H1 (cell line): ENCODE data around the gene CIC. TPM values are rescaled to one million over a fixed set of nuclear protein-coding genes. Genes with fewer than 3 reads are reported as not detected.

ENCODE experiments used
- CTCF ChIA-PET: fragments of 300-600 bp; sonication (Branson Sonifier 250); formaldehyde crosslinking; loops from one replicate; lab custom pipeline; 2021; ENCODE audit not compliant: partially characterized antibody; lab: Charles Lee
- POLR2A ChIA-PET: fragments of 300-600 bp; sonication (Branson Sonifier 250); formaldehyde crosslinking; loops from one replicate; lab custom pipeline; 2021; ENCODE audit warnings: inconsistent platforms; ENCODE audit not compliant: partially characterized antibody; lab: Charles Lee
- DNase-seq, 2 experiments: peaks; one replicate each; pipeline versions ENCODE4 v3.0.0 to v3.0.0-alpha.2; 2010 to 2022; ENCODE audit warnings: low spot score in 2 of 2, low read depth in 1 of 2, mixed read lengths in 1 of 2
- FAIRE-seq: peaks from 2 replicates; lab custom pipeline; 2011; peaks lifted over from hg19 to GRCh38; lab: Jason Lieb, UNC
- H2AFZ ChIP-seq: 2 replicates; pipeline ENCODE4 v1.8.1; 2012; ENCODE audit warnings: low read length, inconsistent platforms
- H2AK5ac ChIP-seq: 2 replicates; pipeline ENCODE4 v1.6.1; 2013; ENCODE audit warnings: low read depth, low read length
- H2BK120ac ChIP-seq: replicated peaks from 2 replicates; pipeline ENCODE3; 2013; ENCODE audit warnings: low read depth, low read length, inconsistent platforms
- H2BK12ac ChIP-seq: 2 replicates; pipeline ENCODE4 v1.6.1; 2013; ENCODE audit warnings: low read depth, low read length
- H2BK15ac ChIP-seq: 2 replicates; pipeline ENCODE4 v1.6.1; 2013; ENCODE audit warnings: low read length
- H2BK20ac ChIP-seq: 2 replicates; pipeline ENCODE4 v1.6.1; 2013; ENCODE audit warnings: low read length
- H2BK5ac ChIP-seq: 2 replicates; pipeline ENCODE4 v1.6.1; 2013; ENCODE audit warnings: low read depth, low read length
- H3K14ac ChIP-seq: 2 replicates; pipeline ENCODE4 v1.6.1; 2013; ENCODE audit warnings: inconsistent platforms; ENCODE audit not compliant: insufficient read length
- H3K18ac ChIP-seq: 2 replicates; pipeline ENCODE4 v1.6.1; 2013; ENCODE audit warnings: low read length; ENCODE audit errors: extremely low read depth
- H3K23ac ChIP-seq: 2 replicates; pipeline ENCODE4 v1.6.1; 2013; ENCODE audit warnings: inconsistent platforms; ENCODE audit not compliant: insufficient read length
- H3K23me2 ChIP-seq: 2 replicates; pipeline ENCODE4 v1.6.1; 2013; ENCODE audit warnings: low read depth, low read length
- H3K27ac ChIP-seq: 2 replicates; pipeline ENCODE4 v1.6.1; 2011; ENCODE audit warnings: low read depth, low read length, inconsistent platforms
- H3K27me3 ChIP-seq, 4 experiments: replicated peaks in 1 of 4; 1 replicate in 1 of 4; 2 replicates in 3 of 4; pipeline versions ENCODE4 v1.6.1 to v1.8.1; 2011 to 2013; ENCODE audit warnings: low read length in 3 of 4, mild to moderate bottlenecking in 3 of 4, inconsistent platforms in 2 of 4, mixed read lengths in 2 of 4, moderate library complexity in 1 of 4; ENCODE audit not compliant: control insufficient read depth in 3 of 4, insufficient read depth in 3 of 4; ENCODE audit errors: extremely low read depth in 1 of 4
- H3K36me3 ChIP-seq, 4 experiments: 2 replicates each; pipeline versions ENCODE4 v1.6.1 to v1.8.1; 2011 to 2013; ENCODE audit warnings: mild to moderate bottlenecking in 4 of 4, low read length in 3 of 4, moderate library complexity in 2 of 4, control low read depth in 1 of 4, inconsistent platforms in 1 of 4; ENCODE audit not compliant: insufficient read depth in 4 of 4, control insufficient read depth in 2 of 4
- H3K4ac ChIP-seq: replicated peaks from 2 replicates; pipeline ENCODE3; 2013; ENCODE audit warnings: low read length, low read depth, mixed read lengths, inconsistent platforms; ENCODE audit not compliant: insufficient read length
- H3K4me1 ChIP-seq, 4 experiments: replicated peaks in 1 of 4; 1 replicate in 1 of 4; 2 replicates in 3 of 4; pipeline versions ENCODE4 v1.6.1 to v1.8.1; 2011 to 2013; ENCODE audit warnings: low read length in 3 of 4, inconsistent platforms in 2 of 4, mixed read lengths in 1 of 4; ENCODE audit not compliant: insufficient read depth in 4 of 4, control insufficient read depth in 3 of 4
- H3K4me2 ChIP-seq, 2 experiments: 2 replicates each; pipeline versions ENCODE4 v1.6.1 to v1.8.1; 2011 to 2013; ENCODE audit warnings: low read depth in 2 of 2, low read length in 2 of 2, control low read depth in 1 of 2, inconsistent platforms in 1 of 2, mild to moderate bottlenecking in 1 of 2; ENCODE audit not compliant: insufficient read depth in 1 of 2
- H3K4me3 ChIP-seq, 4 experiments: fragments of 200-600, 300-600 bp in 1 of 4; sonication (generic), shearing (Covaris generic), sonication (Bioruptor Twin) in 1 of 4; 2 replicates each; pipeline versions ENCODE4 v1.5.1 to v1.8.1; 2011 to 2016; ENCODE audit warnings: low read length in 4 of 4, low read depth in 3 of 4, control low read depth in 2 of 4, inconsistent platforms in 2 of 4, mild to moderate bottlenecking in 2 of 4, mixed read lengths in 1 of 4, moderate library complexity in 1 of 4; ENCODE audit not compliant: insufficient read depth in 2 of 4; ENCODE audit errors: extremely low read depth in 1 of 4
- H3K56ac ChIP-seq: replicated peaks from 2 replicates; pipeline ENCODE3; 2013; ENCODE audit warnings: low read depth, mild to moderate bottlenecking, mixed read lengths, low read length, inconsistent platforms; ENCODE audit not compliant: insufficient read length
- H3K79me1 ChIP-seq: 2 replicates; pipeline ENCODE4 v1.6.1; 2013; ENCODE audit warnings: low read depth, low read length, control low read depth
- H3K79me2 ChIP-seq, 2 experiments: 2 replicates each; pipeline versions ENCODE4 v1.6.1 to v1.8.1; 2012 to 2013; ENCODE audit warnings: low read length in 2 of 2, mild to moderate bottlenecking in 2 of 2, inconsistent platforms in 1 of 2; ENCODE audit not compliant: insufficient read depth in 2 of 2, control insufficient read depth in 1 of 2
- H3K9ac ChIP-seq, 4 experiments: replicated peaks in 1 of 4; 1 replicate in 1 of 4; 2 replicates in 3 of 4; pipeline versions ENCODE4 v1.6.1 to v1.8.1; 2011 to 2013; ENCODE audit warnings: low read depth in 3 of 4, low read length in 3 of 4, control low read depth in 2 of 4, mild to moderate bottlenecking in 2 of 4, moderate library complexity in 2 of 4, inconsistent platforms in 1 of 4; ENCODE audit errors: extremely low read depth in 1 of 4
- H3K9me3 ChIP-seq, 2 experiments: 2 replicates each; pipeline versions ENCODE4 v1.6.1 to v1.8.1; 2012 to 2013; ENCODE audit warnings: mild to moderate bottlenecking in 2 of 2, moderate library complexity in 2 of 2, control low read depth in 1 of 2, inconsistent platforms in 1 of 2, low read depth in 1 of 2, low read length in 1 of 2, mixed read lengths in 1 of 2; ENCODE audit not compliant: insufficient read depth in 2 of 2
- H4K20me1 ChIP-seq, 2 experiments: replicated peaks in 1 of 2; 2 replicates each; pipeline versions ENCODE3 to v1.8.1; 2011 to 2013; ENCODE audit warnings: inconsistent platforms in 2 of 2, low read length in 2 of 2, mild to moderate bottlenecking in 1 of 2; ENCODE audit not compliant: insufficient read depth in 2 of 2, control insufficient read depth in 1 of 2
- H4K5ac ChIP-seq: 2 replicates; pipeline ENCODE4 v1.6.1; 2013; ENCODE audit warnings: low read length, low read depth, mixed read lengths, inconsistent platforms; ENCODE audit not compliant: insufficient read length
- H4K8ac ChIP-seq: 2 replicates; pipeline ENCODE4 v1.8.0; 2013; ENCODE audit warnings: mild to moderate bottlenecking, moderate library complexity, low read length, inconsistent platforms; ENCODE audit not compliant: insufficient read depth; ENCODE audit errors: extremely low read depth
- H4K91ac ChIP-seq: replicated peaks from 2 replicates; pipeline ENCODE3; 2013; ENCODE audit warnings: low read length, mixed read lengths, inconsistent platforms; ENCODE audit not compliant: insufficient read length
- BRCA1 ChIP-seq: IDR thresholded peaks from 2 replicates; pipeline ENCODE4 v1.6.1; 2012; ENCODE audit warnings: low read depth, low read length, improper control_type of control experiment
- CHD2 ChIP-seq: IDR thresholded peaks from 2 replicates; pipeline ENCODE4 v1.6.1; 2012; ENCODE audit warnings: low read length, improper control_type of control experiment
- CREB1 ChIP-seq: IDR thresholded peaks from 2 replicates; pipeline ENCODE4 v1.6.1; 2012; ENCODE audit warnings: inconsistent platforms
- HDAC2 ChIP-seq, 2 experiments: fragments of 300-600 bp in 1 of 2; sonication (generic) in 1 of 2; IDR thresholded peaks; 2 replicates each; pipeline ENCODE4 v1.6.1; 2011 to 2012; ENCODE audit warnings: low read depth in 2 of 2, low read length in 2 of 2, mild to moderate bottlenecking in 2 of 2, moderate library complexity in 2 of 2, borderline replicate concordance in 1 of 2, inconsistent platforms in 1 of 2
- HDAC6 ChIP-seq: IDR thresholded peaks from one replicate; pipeline ENCODE4 v1.7.1; 2012; ENCODE audit warnings: low read depth, mild to moderate bottlenecking, inconsistent platforms, low read length, moderate library complexity
- MAFK ChIP-seq: IDR thresholded peaks from 2 replicates; pipeline ENCODE4 v1.6.1; 2012; ENCODE audit warnings: low read depth, mild to moderate bottlenecking, improper control_type of control experiment, low read length
- NANOG ChIP-seq: IDR thresholded peaks from 2 replicates; pipeline ENCODE4 v1.6.1; 2011; ENCODE audit warnings: low read length, low read depth, mild to moderate bottlenecking, inconsistent platforms; ENCODE audit not compliant: insufficient read depth, poor library complexity, severe bottlenecking
- POLR2AphosphoS5 ChIP-seq: IDR thresholded peaks from 2 replicates; pipeline ENCODE4 v1.6.1; 2011; ENCODE audit warnings: low read depth, low read length
- TAF7 ChIP-seq: optimal IDR thresholded peaks from 2 replicates; pipeline ENCODE3; 2011; ENCODE audit warnings: low read depth, mild to moderate bottlenecking, inconsistent platforms, low read length, moderate library complexity, borderline replicate concordance
- YY1 ChIP-seq: IDR thresholded peaks from 2 replicates; pipeline ENCODE4 v1.6.1; 2011; ENCODE audit warnings: low read depth, mild to moderate bottlenecking, low read length
- WGBS, 2 experiments: shearing (Covaris generic) in 1 of 2; methylation state at CpG; one replicate each; pipeline versions ENCODE4 v1.1.6 to v1.1.7; 2013 to 2015; ENCODE audit warnings: low lambda C conversion rate in 2 of 2, mixed read lengths in 2 of 2, inconsistent platforms in 1 of 2, low coverage in 1 of 2, missing lambda C conversion rate in 1 of 2; ENCODE audit not compliant: insufficient replicate concordance in 2 of 2, insufficient coverage in 1 of 2, insufficient read length in 1 of 2; ENCODE audit errors: extremely low coverage in 1 of 2, missing lambda C conversion rate in 1 of 2; 5-methylcytosine and 5-hydroxymethylcytosine counted together
- polyA plus RNA-seq, 7 experiments: library from polyadenylated mRNA; depleted of rRNA in 3 of 7; stranded (reverse) in 5 of 7; unstranded in 2 of 7; fragments of >200 nt in 5 of 7; fragments of 200-250 nt in 2 of 7; gene quantifications; 1 replicate in 5 of 7; 2 replicates in 1 of 7; 4 replicates in 1 of 7; pipeline versions ENCODE4 v1.2.1 to v1.2.3, GENCODE V29; 2011 to 2013; ENCODE audit warnings: missing spikeins in 2 of 7, mixed read lengths in 2 of 7
- total RNA-seq: library from RNA; stranded (reverse); fragmentation: NEBNext Ultra II Directional; extraction: Animal tissue kit (Norgen Biotek cat#: 25700); gene quantifications from 2 replicates; pipeline ENCODE4 v1.2.1, GENCODE V29; 2021

The CIC gene
- total and polyA plus RNA-seq, 2 of the 8 experiments (the other 6 are each of a cell fraction or from before 2014, with no cell fraction given): 13.2 to 43.6 TPM

DNA sequence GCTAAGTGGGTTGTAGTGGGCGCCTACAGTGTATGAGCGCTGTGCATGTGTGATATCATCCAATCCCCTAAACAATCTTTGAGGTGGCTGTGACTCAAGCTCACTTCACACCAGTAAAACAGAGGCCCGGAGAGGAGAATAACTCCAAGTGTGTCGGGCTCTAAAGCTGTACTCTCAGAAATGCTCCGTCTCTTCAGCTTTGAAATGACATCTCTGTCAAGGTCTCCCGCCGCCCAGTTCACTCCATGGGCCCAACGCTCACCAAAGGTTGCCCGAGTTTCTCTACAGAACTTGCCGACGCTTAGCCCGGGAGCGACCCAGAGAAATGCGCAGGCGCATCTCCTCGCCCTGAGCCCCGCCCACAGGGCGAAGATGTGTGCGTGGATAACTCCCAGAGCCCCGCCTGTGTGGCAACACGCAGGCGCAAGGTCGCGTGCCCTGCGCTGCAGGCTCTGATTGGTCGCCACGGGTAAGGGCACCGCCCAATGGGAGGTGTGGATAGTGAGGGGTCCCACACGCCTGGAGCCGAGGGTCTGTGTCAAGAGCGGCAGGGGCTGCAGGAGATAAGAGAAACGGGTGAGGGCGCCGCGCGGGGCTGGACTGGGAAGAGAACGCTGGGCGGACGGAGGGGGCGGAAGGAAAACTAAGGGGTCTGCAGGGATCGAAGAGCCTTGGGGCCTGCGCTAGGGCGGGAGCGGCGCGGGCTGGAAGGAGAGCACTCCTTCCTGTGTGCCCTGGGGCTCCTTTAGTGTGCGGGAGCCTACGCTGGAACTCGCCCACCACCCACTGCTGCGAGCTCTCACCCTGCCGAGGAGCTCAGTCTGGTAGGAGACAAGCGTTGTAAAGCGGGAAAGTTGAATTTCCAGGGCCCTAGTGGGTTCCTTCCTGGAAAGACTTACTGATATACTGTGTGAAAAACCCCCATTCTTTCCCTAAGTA, 49.0 kb upstream of the CIC start, which contains the start of gene ZNF526:
Gene ZNF526, plus strand, starts transcription at position 501 of the 939 bp plus-strand sequence. CDS start 4,092 bp downstream, outside the sequence.
- no peak within 1 kb of the TSS for H3K23ac ChIP-seq
- no peaks in the 10 kb centered on the region for H3K9me3 ChIP-seq
- H3K9ac ChIP-seq: peak within 1 kb of the TSS; percentile 58 to 68 (median 64); a peak in 6 of 7 replicates
- H3K23me2 ChIP-seq: peaks cover 18% of the 10 kb centered on the region; the same call in 1 of the 2 replicates
- no peak within 1 kb of the TSS for H2AK5ac ChIP-seq
- H2BK20ac ChIP-seq: no peak within 1 kb of the TSS
- peaks cover 14 to 23% of the 10 kb centered on the region in 2 experiments for H4K20me1 ChIP-seq
- H3K27me3 ChIP-seq: no peaks in the 10 kb centered on the region
- no peak within 1 kb of the TSS for H3K56ac ChIP-seq
- peak within 1 kb of the TSS; percentile 35 for H4K5ac ChIP-seq
- peaks cover 14% of the 10 kb centered on the region for H3K79me1 ChIP-seq
- peaks cover 4 to 13% (median 11%) of the 10 kb centered on the region in 4 experiments; a peak in 7 of 8 replicates for H3K36me3 ChIP-seq
- 0 out of 2 replicates have a peak within 1 kb of the TSS, but pooled peaks have one; percentile 56 for H3K18ac ChIP-seq
- H2BK120ac ChIP-seq: no peak within 1 kb of the TSS
- H3K4me3 ChIP-seq: peak within 1 kb of the TSS; percentile 71 to 95 (median 85)
- H3K4me1 ChIP-seq: peaks cover 3 to 11% (median 8%) of the 10 kb centered on the region in 4 experiments; a peak in 6 of 7 replicates
- 3% methylated on average over 53 of the region's 53 CpGs; no CpG with 5 or more reads in 1 of the 2 experiments for WGBS, 2 experiments
- H3K79me2 ChIP-seq: peaks cover 15 to 31% of the 10 kb centered on the region in 2 experiments
- 0 out of 2 replicates have a peak within 1 kb of the TSS, but pooled peaks have one; percentile 84 for H2BK12ac ChIP-seq
- peak within 1 kb of the TSS; percentile 1; the same call in 1 of the 2 replicates for H2AFZ ChIP-seq
- peak; percentile 97 for DNase-seq
- ChIA-PET POLR2A (interaction anchor here (1.0 to 2.2 kb wide), 8 partner anchors 14 to 94 kb away, joined by 3 to 12 read pairs (median 4); partner anchors contain the start of gene GSK3A), CTCF (interaction anchor here (0.8 to 2.0 kb wide), 14 partner anchors 12 to 123 kb away, joined by 3 to 9 read pairs (median 4); partner anchors contain the start of genes GSK3A and POU2F2)
- H3K4me2 ChIP-seq: peak within 1 kb of the TSS; percentile 72 to 91
- no peak within 1 kb of the TSS; the same call in 1 of the 2 replicates for H2BK15ac ChIP-seq
- H3K27ac ChIP-seq: peak within 1 kb of the TSS; percentile 32; the same call in 1 of the 2 replicates
- no peak within 1 kb of the TSS for H4K91ac ChIP-seq
- peak within 1 kb of the TSS; percentile 74; the same call in 1 of the 2 replicates for H4K8ac ChIP-seq
- peak within 1 kb of the TSS; percentile 61 for H3K4ac ChIP-seq
- no peak within 1 kb of the TSS for H2BK5ac ChIP-seq
- no peak within 1 kb of the TSS for H3K14ac ChIP-seq
- no peak for FAIRE-seq
- TF ChIP-seq HDAC2 (IDR thresholded peaks at IDR 0.05; ENCODE audit: borderline replicate concordance in 1 of 2, low read depth in 2 of 2, low read length in 2 of 2): 0 out of 4 replicates have a peak, but pooled peaks of 1 of the 2 experiments have one; percentile 56
- TF ChIP-seq CREB1: peak; percentile 71; the same call in 1 of the 2 replicates
- no peak for TF ChIP-seq HDAC6
- no peak for TF ChIP-seq BRCA1
- TF ChIP-seq NANOG: no peak
- peak; percentile 84 for TF ChIP-seq CHD2
- TF ChIP-seq YY1: no peak
- TF ChIP-seq POLR2AphosphoS5: peak; percentile 51
- peak; percentile 76 for TF ChIP-seq TAF7
- TF ChIP-seq MAFK: no peak
